Esophagus mucosa (tissue), 1 donor: Measurements from ENCODE around the gene DAPK3. TPM values are rescaled to one million over a fixed set of nuclear protein-coding genes. Genes with fewer than 3 reads are reported as not detected.
"Not testable (repeated sequence)": the region's sequence is repeated elsewhere in the genome, so short reads cannot be mapped to it uniquely, and the experiment has no call there.

Source experiments
- ATAC-seq: fragments of 200-7000 bp; cut with Tn5 transposase; one replicate; pipeline ENCODE4 v1.9.1; 2020
- total RNA-seq: library from RNA; stranded (reverse); gene quantifications from one replicate; pipeline ENCODE4 v1.2.4, GENCODE V29; 2023
- donor health status: DM: yes; HTN: yes; CAD: no.

Gene DAPK3
- total RNA-seq, 1 donor from 2014 or later, result 28.8 TPM

GRCh38 chr19:4000798-4001197 lies 29.9 kb upstream of the DAPK3 start:
- ATAC-seq, result not testable (repeated sequence)

GRCh38 chr19:3998667-3999412 lies 27.9 kb upstream of the DAPK3 start:
- not testable (repeated sequence) for ATAC-seq

GRCh38 chr19:3995607-3996006 lies 24.7 kb upstream of the DAPK3 start:
- ATAC-seq, result no peak

- ATAC-seq, result no peak
These were observed 19.9 kb upstream of the DAPK3 start for GRCh38 chr19:3990815-3991117.

GRCh38 chr19:3987619-3988371 lies 16.9 kb upstream of the DAPK3 start:
- ATAC-seq, result peak; percentile 26

GRCh38 chr19:3986260-3987041 lies 15.6 kb upstream of the DAPK3 start:
- peak; percentile 4 for ATAC-seq

- ATAC-seq, result no peak
These were observed 14.9 kb upstream of the DAPK3 start for GRCh38 chr19:3985643-3986259.

GRCh38 chr19:3984908-3985642 lies 14.2 kb upstream of the DAPK3 start, which contains the start of gene EEF2:
Gene EEF2, minus strand, starts transcription at chr19:3985463. Its CDS starts 83 bp downstream, at chr19:3985380.
- ATAC-seq, result peak; percentile 57

GRCh38 chr19:3984584-3984907 lies 13.6 kb upstream of the DAPK3 start:
- ATAC-seq, result no peak

- peak; percentile 64 for ATAC-seq
These were observed 13.2 kb upstream of the DAPK3 start for GRCh38 chr19:3983936-3984583.

- no peak for ATAC-seq
These were observed 12.6 kb upstream of the DAPK3 start for GRCh38 chr19:3983542-3983914.

GRCh38 chr19:3982701-3983541 lies 12.0 kb upstream of the DAPK3 start:
- peak; percentile 49 for ATAC-seq

GRCh38 chr19:3981736-3982681 lies 11.1 kb upstream of the DAPK3 start:
- no peak for ATAC-seq

GRCh38 chr19:3981373-3981735 lies 10.5 kb upstream of the DAPK3 start:
- ATAC-seq, result no peak

GRCh38 chr19:3980353-3981251 lies 9.7 kb upstream of the DAPK3 start:
- no peak for ATAC-seq

- no peak for ATAC-seq
These were observed 8.9 kb upstream of the DAPK3 start for GRCh38 chr19:3979674-3980352.

GRCh38 chr19:3979289-3979673 lies 8.4 kb upstream of the DAPK3 start:
- ATAC-seq, result no peak

GRCh38 chr19:3978145-3978544 lies 7.2 kb upstream of the DAPK3 start:
- ATAC-seq, result no peak
